Mononuclear cell (primary cell): ENCODE results near the gene RNF103. TPM values are rescaled to one million over a fixed set of nuclear protein-coding genes. Genes with fewer than 3 reads are reported as not detected.
A peak's percentile ranks its signal among the peaks of the same experiment; 100 is the strongest.
"Not testable (repeated sequence)": the region's sequence is repeated elsewhere in the genome, so short reads cannot be mapped to it uniquely, and the experiment has no call there.

Experiments
- H3K27me3 ChIP-seq: 2 replicates; pipeline ENCODE4 v1.6.0; 2011; ENCODE audit warnings: low read length, control low read depth; ENCODE audit not compliant: insufficient read depth
- H3K4me1 ChIP-seq: 2 replicates; pipeline ENCODE4 v1.5.1; 2011; ENCODE audit warnings: mild to moderate bottlenecking, low read length, control low read depth; ENCODE audit not compliant: insufficient read depth
- H3K4me3 ChIP-seq: 2 replicates; pipeline ENCODE4 v1.5.1; 2011; ENCODE audit warnings: mild to moderate bottlenecking, low read length, moderate library complexity
- H3K9me3 ChIP-seq: 2 replicates; pipeline ENCODE4 v1.5.1; 2011; ENCODE audit warnings: low read depth, mild to moderate bottlenecking, control low read depth, low read length
- total RNA-seq: library from RNA; depleted of rRNA; stranded (reverse); fragments of >200 nt; gene quantifications from one replicate; pipeline ENCODE4 v1.2.3, GENCODE V29; 2012

RNF103 gene
- total RNA-seq, 1 donor: 65.9 TPM

DNA sequence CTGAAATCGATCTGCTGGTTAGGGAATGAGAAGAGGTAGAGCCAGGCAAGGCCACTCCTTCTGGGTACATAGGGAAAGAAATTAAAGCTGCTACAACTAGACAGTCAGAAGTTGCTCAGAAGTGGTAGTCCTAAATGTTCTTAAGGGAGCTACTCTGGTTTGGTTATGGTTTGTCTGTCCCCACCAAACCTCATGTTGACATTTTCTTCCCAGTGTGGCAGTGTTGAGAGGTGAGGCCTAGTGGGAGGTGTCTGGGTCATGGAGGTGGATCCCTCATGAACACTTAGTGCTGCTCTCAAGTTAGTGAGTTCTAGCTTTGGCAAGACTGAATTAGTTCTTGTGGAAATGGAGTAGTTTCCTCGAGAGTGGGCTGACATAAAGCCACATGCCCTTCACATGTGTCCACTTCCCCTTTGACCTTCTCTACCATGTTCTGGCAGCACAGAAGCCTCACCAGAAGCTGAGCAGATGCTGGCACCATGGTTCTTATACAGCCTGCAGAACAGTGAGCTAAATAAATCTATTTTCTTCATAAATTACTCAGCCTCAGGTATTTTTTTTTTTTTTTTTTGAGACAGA lies 14.7 kb downstream of the RNF103 start:
- Histone ChIP-seq H3K4me3 (no peak overlapping the region), H3K9me3 (no peaks in the 10 kb centered on the region), H3K4me1 (no peaks in the 10 kb centered on the region), H3K27me3 (no peaks in the 10 kb centered on the region)

DNA sequence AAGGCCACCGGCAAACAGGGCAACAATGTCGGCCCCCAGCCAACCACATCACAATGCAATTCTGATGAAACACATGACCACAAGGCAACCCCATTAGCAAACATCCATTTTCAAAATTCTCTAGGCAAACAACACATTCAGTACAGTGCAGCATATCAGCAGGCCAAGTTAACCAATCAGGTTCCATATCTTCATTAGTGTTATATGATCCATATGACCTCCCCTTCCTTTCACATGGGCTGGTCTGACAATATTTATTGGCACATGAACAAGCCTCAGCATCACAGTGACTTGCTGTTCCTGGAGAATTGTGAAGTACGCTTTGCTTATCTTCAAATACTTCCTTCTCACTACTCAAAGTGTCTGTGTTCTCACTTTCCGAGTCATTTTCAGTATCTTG lies 19.8 kb downstream of the RNF103 start:
- Histone ChIP-seq H3K9me3 (no peaks in the 10 kb centered on the region), H3K4me1 (no peaks in the 10 kb centered on the region), H3K27me3 (no peaks in the 10 kb centered on the region), H3K4me3 (no peak overlapping the region)

DNA sequence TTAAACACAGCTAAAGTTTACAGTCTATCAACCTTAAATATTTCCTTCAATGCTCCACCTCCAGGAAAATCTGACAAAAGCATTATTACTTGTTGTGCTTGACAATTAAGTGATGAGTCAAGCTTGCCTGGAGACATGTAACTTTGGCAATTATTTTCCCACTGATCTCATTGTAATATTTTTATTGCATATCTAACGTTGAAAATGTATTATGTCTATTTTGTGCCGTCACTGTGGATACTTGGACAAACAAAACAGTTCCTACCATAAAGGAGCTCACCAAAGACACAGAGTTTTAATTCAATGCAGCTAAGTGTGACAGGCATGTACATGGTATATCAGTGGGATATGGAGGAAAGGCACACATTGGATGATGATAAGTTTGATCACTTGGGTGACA lies 24.7 kb downstream of the RNF103 start:
- Histone ChIP-seq H3K27me3 (no peaks in the 10 kb centered on the region), H3K9me3 (no peaks in the 10 kb centered on the region), H3K4me1 (no peaks in the 10 kb centered on the region), H3K4me3 (no peak overlapping the region)

DNA sequence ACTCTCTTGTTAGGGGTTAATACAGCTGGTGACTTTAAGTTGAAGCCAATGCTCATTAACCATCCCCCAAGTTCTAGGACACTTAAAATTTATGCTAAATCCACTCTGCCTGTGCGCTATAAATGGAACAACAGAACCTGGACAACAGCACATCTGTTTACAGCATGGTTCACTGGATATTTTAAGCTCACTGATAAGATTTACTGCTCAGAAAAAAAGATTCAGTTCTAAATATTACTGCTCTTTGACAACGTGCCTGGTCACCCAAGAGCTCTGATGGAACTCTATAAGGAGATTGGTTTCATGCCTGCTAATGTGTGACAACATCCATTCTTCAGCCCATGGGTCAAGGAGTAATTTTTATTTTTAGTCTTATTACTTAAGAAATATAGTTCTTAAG lies 27.5 kb downstream of the RNF103 start:
- no peaks in the 10 kb centered on the region for H3K4me1 ChIP-seq
- H3K4me3 ChIP-seq: no peak overlapping the region
- no peaks in the 10 kb centered on the region for H3K9me3 ChIP-seq
- no peaks in the 10 kb centered on the region for H3K27me3 ChIP-seq

DNA sequence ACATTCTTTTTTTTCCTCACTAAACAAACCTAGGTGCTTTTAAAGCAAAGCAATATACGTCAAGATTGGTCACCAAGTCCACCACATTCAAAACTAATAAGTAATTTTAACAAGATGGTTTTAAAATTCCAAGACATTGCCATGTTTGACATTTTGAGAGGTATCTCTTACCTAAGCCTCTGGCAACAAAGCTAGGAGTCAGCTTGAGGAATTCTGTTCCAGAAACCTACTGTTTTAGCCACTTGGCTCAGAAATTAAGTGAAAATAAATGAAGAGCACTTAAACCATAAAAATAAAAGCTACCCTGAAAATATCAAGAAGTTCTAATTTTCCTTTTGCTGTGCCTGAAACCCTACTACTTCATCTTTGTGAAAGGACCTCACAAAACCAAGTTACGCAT lies 30.4 kb downstream of the RNF103 start:
- Histone ChIP-seq H3K4me3 (no peak overlapping the region), H3K4me1 (no peaks in the 10 kb centered on the region), H3K27me3 (no peaks in the 10 kb centered on the region), H3K9me3 (no peaks in the 10 kb centered on the region)

DNA sequence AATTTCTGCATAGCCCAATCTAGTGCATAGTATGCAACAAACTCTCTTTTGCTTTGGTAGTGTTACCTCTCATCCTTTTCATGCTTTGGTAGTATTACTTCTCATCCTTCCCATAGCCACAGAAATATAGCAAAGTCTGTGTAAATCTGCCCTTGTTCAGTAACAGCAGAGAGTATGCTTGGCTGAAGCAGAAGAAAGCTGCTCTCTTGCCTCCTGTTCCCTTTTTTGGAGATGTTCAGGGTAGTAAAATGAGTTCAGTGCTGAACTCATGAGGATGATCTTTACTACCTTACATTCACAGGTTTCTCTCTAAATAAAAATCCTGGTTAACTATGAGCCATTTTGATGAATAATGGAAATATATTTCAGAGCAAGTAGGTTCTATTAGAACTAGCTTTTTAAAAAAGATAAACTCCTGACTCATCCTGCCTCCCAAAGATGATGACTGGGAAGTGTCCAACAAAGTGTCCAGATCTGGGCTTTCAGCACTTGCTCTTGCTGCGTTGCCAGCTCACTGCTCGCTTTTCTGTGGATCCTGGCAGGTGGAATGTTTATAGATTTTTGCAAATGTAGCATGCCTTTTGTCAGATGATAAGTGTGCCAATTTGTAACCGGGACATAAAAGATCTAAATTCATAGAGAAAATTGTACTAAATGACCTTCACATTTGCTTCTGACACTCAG lies 31.0 kb downstream of the RNF103 start:
- Histone ChIP-seq H3K9me3 (no peaks in the 10 kb centered on the region), H3K4me1 (no peaks in the 10 kb centered on the region), H3K27me3 (no peaks in the 10 kb centered on the region)

DNA sequence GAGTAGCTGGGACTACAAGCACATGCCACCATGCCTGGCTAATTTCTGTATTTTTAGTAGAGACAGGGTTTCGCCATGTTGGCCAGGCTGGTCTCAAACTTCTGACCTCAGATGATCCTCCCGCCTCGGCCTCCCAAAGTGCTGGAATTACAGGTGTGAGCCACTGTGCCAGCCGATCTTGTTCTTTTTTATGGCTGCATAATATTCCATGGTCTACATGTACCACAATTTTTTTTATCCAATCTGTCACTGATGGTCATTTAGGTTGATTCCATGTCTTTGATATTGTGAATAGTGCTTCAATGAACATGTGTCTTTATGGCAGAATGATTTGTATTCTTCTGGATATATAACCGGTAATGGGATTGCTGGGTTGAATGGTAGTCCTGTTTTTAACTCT lies 34.0 kb downstream of the RNF103 start:
- H3K4me3 ChIP-seq, H3K4me1 ChIP-seq, H3K27me3 ChIP-seq, H3K9me3 ChIP-seq: not testable (repeated sequence)

More for the DNA sequence above, 31.0 kb downstream of the RNF103 start:
- no peak overlapping the region for H3K4me3 ChIP-seq

DNA sequence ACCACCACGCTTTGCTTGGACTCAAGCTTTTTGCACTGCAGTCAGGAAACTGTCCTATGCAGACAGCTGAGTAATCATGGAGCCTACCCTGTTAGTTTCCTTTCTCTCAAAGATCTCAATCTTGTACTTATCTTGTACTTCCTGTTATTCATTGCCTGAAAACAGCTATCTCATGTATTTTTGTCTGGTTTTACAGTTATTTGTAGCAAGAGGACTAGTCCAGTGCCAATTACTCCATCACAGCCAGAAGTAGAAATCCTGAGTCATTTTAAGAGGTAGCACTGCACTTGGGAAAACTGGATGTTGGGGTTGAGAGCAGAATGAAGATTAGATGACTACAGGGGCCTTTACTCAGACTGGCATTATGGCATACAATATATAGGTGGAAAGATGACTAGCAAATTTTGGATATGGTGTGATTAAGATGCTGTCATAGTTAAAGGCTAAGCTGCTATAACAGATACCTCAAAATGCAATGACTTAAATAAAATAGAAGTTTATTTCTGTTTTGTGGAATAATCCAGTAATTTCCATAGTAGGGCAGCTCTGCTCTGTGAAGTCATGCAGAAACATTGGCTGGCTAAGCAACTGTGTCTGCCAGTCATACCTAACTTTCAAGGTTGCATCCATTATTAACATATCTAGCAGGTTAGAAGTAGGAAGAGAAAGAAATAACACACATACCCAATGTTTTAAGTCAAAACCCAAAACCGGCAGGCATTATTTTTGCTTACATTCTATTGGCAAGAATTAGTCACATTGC lies 39.3 kb downstream of the RNF103 start:
- Histone ChIP-seq H3K27me3 (no peaks in the 10 kb centered on the region), H3K9me3 (no peaks in the 10 kb centered on the region), H3K4me3 (no peak overlapping the region)

DNA sequence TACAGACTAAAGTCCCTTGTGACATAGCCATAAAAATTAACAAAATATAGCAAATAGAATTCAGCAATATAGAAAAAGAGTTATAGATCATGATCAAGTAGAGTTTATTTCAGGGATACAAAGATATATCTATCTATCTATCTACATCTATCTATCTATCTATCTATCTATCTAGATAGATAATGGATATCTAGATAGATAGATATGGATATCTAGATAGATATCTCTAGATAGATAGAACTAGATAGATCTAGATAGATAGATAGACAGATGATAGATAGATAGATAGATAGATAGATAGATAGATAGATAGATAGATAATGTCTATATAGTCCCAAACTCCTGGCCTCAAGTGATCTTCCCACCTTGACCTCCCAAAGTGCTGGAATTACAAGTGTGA lies 43.1 kb downstream of the RNF103 start:
- Histone ChIP-seq H3K4me3 (no peak overlapping the region), H3K4me1 (peaks cover 7% of the 10 kb centered on the region), H3K27me3 (no peaks in the 10 kb centered on the region), H3K9me3 (no peaks in the 10 kb centered on the region)

More for the DNA sequence above, 39.3 kb downstream of the RNF103 start:
- H3K4me1 ChIP-seq: peaks cover 7% of the 10 kb centered on the region

DNA sequence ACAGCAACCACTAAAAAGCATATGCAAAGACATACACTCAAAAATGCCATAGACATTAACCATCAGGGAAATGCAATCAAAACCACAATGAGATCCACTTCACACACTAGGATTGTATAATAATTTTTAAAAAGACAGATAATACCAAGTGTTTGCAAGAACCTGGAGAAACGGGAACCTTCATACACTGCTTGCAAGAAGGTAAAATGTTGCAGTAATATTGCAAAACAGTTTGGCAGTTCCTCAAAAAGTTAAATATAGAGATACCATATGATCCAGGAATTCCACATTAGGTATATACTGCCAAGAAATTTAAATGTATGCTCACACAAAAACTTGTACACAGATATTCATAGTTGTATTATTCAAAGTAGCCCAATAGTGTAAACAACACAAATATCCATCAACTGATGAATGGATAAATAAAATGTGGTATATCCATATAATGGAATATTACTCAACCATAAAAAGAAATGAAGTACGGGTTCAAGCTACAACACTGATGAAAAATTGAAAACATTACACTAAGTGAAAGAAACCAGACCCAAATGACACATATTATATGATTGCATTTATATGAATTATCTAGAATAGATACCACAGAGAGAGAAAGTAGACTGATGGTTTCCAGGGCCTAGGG lies 45.7 kb downstream of the RNF103 start:
- no peaks in the 10 kb centered on the region for H3K9me3 ChIP-seq
- H3K4me1 ChIP-seq: no peaks in the 10 kb centered on the region
- no peaks in the 10 kb centered on the region for H3K27me3 ChIP-seq
- no peak overlapping the region for H3K4me3 ChIP-seq

DNA sequence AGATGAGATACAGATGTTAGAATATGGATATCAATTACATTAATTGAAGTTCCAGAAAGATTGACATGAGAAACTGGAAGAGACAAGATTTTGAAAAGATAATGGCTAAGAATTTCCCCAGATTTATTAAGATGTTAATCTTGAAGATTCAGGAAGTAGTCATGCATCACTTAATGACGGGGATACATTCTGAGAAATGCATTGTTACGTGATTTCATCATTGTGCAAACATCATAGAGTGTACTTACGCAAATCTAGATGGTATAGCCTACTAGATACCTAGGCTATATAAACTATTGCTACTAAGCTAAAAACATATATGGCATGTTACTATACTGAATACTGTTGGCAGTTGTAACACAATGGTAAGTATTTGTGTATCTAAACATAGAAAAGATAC lies 53.6 kb downstream of the RNF103 start:
- no peak overlapping the region for H3K4me3 ChIP-seq
- H3K9me3 ChIP-seq: no peaks in the 10 kb centered on the region
- H3K27me3 ChIP-seq: no peaks in the 10 kb centered on the region
- no peaks in the 10 kb centered on the region for H3K4me1 ChIP-seq

DNA sequence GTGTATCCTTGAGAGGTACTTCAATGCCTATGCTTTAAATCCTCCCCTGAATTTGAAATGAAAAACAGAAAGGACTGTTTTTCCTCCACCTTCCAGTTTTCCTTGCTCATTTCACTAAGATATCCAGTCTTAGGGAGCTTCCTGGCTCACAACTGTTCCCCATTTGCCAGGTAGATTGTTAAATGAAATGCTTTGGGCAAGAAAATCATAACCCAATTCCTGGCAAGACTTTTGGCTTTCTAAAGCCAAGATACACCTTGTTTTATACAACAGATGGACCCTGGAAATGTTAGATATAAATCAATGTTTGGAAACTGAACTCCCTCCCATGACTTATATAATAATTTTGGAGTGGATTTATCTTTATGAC lies 56.9 kb downstream of the RNF103 start:
- H3K27me3 ChIP-seq: no peaks in the 10 kb centered on the region
- H3K9me3 ChIP-seq: no peaks in the 10 kb centered on the region
- peaks cover 13% of the 10 kb centered on the region for H3K4me1 ChIP-seq
- no peak overlapping the region for H3K4me3 ChIP-seq

DNA sequence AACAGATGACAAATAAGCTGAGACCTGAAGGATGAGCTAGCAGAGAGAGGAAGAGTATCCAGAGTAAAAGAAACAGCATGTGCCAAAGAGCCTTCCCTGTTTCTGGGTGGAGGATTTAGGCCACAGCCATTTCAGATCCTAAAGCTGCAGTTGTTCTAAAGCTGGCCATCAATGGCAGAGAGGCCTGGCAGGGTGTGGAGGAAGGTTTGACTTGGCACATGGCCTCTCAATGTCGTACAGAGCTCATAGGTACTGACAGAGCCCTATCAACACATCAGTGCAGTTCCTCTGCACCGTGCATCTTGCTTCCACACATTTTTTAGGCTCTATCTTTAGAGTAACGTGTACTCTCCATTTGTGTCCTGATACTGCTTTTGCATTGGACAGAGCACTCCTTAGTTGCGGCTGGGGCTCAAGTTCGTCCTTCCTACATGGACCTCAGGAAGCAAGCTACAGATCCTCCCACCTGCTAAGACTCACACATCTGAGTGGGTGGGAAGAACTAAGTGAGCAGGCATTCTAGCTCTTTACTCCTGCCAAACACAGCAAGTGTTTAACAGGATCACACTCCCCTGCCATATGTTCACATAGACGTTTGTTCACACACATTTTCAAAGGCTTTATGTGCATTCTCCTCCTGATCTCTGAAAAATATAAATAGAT lies 57.4 kb downstream of the RNF103 start:
- Histone ChIP-seq H3K4me1 (peaks cover 17% of the 10 kb centered on the region), H3K27me3 (no peaks in the 10 kb centered on the region), H3K4me3 (no peak overlapping the region), H3K9me3 (no peaks in the 10 kb centered on the region)

DNA sequence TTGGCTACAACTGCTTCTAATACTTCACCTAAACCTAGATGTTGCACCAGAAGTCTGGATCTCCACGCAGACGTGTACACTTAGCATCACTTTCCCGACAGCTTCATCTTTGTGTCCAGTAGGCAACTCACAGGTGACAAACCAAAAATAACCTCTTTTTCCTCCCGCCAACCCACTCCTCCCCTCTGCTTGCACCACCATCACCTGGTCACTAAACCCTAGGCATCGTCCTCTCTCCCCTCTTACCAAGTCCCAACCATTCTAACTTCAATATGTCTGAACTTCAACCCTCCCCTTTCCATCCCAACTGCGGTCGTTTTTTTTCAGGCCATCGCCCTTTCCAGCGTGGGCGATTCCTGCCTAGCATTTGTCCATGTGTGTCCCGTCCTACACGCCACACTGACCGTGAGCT lies 60.0 kb downstream of the RNF103 start:
- H3K9me3 ChIP-seq: no peaks in the 10 kb centered on the region
- H3K27me3 ChIP-seq: no peaks in the 10 kb centered on the region
- peak overlapping the region; percentile 95 for H3K4me3 ChIP-seq
- peaks cover 32% of the 10 kb centered on the region for H3K4me1 ChIP-seq
